Astrocyte of the hippocampus (primary cell): ENCODE results near the gene DNAJC22.
"Not testable (repeated sequence)": the region's sequence is repeated elsewhere in the genome, so short reads cannot be mapped to it uniquely, and the experiment has no call there.

Source experiments
- DNase-seq: peaks from one replicate; pipeline ENCODE4 v3.0.0; 2011; ENCODE audit warnings: low read depth, low spot score

The DNAJC22 gene

DNA sequence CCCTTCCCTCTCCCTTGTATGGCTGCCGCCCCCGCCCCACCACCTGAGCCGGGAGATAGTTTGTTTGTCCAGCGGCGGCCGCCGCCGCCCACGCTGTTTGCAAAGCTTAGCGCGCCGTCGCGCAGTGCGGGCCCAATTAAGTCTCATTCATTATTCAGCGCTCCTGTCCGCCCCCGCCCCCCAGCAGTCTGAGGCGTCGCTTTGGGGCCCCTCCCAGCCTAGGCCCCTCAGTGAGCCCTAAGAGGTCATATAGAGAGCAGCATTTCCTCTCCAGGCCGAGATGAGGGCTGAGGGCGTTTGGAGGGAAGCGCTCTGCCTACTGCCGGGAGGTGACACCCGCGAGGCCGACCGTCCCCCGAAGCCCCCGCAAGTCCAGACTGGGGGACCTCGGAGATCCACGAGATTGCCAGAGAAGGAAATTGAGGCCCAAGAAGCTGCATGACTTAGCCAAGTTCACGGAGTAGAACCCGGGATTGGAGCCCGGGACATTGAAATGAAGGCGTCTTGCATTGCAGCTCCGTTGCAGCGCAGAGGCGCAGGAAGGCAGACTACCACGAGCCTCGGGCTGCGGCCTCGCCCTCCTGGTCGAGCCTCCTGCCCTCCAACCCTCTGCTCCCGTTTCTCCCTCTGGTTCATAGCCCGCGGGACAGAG lies at the start of gene DNAJC22:
Gene DNAJC22, plus strand, starts transcription at position 230 of the 652 bp plus-strand sequence. CDS start 1,985 bp downstream, outside the sequence.
- DNase-seq, result no peak

GRCh38 chr12:49297695-49298060 lies 49.0 kb upstream of the DNAJC22 start:
- no peak for DNase-seq

DNA sequence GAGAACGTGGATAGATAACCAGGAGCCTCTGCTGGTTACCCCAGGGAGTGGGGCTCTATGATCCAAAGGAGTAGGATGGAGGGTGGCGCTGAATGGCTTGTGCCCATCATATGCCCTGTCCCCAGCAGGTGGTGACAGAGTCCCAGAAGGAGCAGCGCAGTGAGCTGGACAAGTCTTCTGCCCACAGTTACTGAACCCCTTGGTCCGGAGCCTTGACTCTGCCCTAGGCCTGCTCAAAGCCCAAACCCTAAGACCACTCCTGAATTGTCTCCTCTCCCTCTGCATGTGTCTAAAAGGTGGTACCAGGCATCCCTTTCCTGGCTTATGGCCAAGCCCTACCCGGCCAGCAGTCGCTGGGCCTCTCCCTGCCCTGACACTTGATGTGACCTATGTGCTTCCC lies 48.5 kb upstream of the DNAJC22 start:
- DNase-seq, result no peak

DNA sequence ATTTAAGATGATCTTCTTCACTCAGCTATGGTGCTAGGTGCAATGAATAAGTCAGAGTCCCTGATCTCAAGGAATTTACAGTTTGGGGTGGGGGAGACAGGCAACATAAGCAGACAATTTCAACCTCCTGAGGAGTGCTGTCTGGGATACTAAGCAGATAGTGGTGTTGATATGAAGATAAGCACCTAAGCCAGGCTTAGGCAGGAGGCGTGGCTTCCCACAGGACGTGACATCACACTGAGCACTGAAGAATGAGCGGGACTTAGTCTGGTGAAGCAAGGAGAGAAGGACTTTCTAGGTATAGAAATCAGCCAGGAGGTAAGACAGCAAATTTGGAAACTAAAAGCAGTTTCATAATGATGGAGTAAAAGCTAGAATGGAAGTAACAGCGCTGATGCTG lies 44.9 kb upstream of the DNAJC22 start:
- no peak for DNase-seq

GRCh38 chr12:49304161-49304560 lies 42.5 kb upstream of the DNAJC22 start:
- no peak for DNase-seq

DNA sequence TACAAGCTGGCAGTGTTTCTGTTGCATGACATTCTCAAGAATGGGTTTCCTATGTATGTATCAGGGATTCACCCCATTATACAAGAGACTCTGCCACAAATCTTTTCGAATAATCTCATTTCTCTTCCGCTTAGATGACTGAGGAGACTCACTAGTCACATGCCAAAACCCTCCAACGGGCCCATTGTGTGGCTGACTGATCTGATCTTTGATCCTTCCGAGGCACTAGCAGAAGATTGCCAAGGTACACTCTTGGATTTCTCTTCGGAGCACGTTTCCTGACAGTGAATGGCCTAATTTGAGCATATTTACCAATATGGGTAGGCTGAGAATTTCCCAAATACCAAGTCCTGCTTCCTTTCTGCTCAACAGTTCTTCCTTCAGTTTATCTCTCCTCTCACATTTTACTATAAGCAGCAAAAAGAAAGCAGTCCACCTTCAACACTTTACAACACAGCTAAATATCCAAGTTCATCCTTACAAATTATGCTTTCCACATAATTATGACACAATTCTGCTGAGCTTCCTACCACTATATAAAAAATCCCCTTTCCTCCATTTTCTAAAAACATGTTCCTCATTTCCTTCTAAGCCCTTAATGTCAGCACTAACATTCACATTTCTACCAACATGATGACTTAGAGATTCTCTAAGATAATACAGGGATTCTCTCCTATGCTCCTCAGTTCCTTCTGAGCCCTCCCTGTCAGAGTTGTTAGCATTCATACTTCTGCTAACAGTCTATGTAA lies 40.8 kb upstream of the DNAJC22 start:
- no peak for DNase-seq

- no peak for DNase-seq
Measured at GRCh38 chr12:49309386-49309785, 37.3 kb upstream of the DNAJC22 start.

DNA sequence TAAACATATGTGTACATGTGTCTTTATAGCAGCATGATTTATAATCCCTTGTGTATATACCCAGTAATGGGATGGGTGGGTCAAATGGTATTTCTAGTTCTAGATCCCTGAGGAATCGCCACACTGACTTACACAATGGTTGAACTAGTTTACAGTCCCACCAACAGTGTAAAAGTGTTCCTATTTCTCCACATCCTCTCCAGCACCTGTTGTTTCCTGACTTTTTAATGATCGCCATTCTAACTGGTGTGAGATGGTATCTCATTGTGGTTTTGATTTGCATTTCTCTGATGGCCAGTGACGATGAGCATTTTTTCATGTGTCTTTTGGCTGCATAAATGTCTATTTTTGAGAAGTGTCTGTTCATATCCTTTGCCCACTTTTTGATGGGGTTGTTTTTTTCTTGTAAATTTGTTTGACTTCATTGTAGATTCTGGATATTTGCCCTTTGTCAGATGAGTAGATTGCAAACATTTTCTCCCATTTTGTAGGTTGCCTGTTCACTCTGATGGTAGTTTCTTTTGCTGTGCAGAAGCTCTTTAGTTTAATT lies 36.2 kb upstream of the DNAJC22 start:
- not testable (repeated sequence) for DNase-seq

DNA sequence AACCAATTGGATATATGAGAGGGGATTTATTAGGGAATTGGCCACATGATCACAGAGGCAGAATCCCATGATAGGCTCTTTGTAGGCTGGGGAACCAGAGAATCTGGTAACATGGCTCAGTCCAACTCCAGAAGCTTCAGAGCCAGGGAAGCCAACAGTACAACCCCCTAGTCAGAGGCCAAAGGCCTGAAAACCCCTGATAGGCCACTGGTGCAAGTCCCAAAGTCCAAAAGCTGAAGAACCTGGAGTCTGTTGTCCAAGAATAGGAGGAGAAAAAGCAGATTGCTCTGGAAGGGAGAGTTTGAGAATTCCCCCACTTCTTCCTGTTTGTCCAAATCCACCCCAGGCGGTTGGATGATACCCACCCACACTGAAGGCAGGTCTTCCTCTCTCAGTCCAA lies 31.9 kb upstream of the DNAJC22 start:
- DNase-seq, result no peak

GRCh38 chr12:49317118-49317517 lies 29.6 kb upstream of the DNAJC22 start:
- DNase-seq, result not testable (repeated sequence)

DNA sequence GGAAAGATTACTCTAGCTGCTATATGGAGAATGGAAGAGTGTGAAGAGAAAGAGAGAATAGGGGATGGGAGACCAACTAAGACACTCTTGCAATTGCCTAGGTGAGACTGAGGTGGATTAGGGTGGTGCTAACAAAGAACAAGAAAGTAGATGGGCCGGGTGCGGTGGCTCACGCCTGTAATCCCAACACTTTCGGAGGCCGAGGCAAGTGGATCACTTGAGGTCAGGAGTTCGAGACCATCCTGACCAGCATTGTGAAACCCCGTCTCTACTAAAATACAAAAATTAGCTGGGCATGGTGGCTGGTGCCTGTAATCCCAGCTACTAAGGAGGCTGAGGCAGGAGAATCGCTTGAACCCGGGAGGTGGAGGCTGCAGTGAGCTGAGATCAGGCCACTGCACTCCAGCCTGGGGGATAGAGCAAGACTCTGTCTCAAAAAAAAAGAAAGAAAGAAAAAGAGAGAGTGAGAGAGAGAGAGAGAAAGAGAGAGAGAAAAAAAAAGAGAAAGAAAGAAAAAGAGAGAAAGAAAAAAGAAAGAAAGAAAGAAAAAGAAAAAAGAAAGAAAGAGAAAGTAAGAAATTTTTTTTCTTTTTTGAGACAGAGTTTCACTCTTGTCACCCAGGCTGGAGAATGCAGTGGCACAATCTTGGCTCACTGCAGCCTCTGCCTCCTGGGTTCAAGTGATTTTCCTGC lies 26.1 kb upstream of the DNAJC22 start:
- not testable (repeated sequence) for DNase-seq

- DNase-seq, result no peak
Measured at GRCh38 chr12:49322367-49322707, 24.4 kb upstream of the DNAJC22 start.

DNA sequence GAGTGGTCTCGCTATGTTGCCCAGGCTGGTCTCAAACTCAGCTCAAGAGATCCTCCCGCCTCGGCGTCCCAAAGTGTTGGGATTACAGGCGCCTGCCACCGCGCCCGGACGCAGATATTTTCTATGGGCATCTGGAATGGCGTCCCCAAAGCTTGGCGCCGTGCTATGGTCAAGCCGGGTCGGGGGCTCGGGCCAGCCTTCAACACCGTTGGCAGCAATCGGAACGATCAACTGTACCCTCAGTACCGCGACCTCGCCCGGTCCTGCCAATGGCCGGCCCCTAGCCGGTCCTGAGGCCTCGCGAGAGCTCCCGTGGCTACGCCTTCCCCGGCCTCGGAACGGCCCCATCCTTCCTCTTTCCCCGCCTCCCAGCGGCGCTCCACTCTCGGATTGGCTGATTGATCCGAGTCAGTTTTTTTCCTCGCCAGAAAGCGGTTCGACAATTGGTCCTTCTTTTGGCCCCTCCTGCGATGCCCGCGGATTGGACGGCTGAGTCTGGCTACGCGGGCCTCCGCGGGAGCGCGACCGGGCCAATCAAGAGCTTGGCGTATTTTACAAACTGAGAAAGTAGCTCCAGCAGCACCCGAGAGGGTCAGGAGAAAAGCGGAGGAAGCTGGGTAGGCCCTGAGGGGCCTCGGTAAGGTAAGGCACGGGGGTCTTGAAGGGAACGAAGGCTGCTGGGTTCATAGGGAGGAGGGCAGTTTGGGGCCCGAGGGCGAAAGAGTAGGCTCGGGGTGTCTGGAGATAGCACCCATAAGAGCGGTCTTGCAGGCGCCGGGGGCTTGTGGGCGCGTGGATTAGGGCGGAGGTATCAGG lies 23.8 kb upstream of the DNAJC22 start, which contains the start of gene TROAP:
Gene TROAP, plus strand, starts transcription at position 548 of the 816 bp plus-strand sequence. CDS start 354 bp downstream, outside the sequence.
- peak; percentile 99 for DNase-seq

DNA sequence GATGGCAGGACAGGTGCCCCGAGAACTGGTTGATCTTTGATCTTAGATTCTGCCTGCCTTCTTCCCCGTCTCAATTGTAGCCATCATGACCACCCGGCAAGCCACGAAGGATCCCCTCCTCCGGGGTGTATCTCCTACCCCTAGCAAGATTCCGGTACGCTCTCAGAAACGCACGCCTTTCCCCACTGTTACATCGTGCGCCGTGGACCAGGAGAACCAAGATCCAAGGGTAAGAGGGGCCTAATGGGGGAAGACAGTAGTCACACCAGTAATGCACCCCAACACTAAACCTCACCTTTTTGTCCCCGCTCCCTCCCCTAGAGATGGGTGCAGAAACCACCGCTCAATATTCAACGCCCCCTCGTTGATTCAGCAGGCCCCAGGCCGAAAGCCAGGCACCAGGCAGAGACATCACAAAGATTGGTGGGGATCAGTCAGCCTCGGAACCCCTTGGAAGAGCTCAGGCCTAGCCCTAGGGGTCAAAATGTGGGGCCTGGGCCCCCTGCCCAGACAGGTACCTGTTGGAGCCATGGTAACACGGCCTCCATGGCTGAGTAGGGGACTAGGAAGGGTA lies 23.1 kb upstream of the DNAJC22 start:
- DNase-seq, result no peak

DNA sequence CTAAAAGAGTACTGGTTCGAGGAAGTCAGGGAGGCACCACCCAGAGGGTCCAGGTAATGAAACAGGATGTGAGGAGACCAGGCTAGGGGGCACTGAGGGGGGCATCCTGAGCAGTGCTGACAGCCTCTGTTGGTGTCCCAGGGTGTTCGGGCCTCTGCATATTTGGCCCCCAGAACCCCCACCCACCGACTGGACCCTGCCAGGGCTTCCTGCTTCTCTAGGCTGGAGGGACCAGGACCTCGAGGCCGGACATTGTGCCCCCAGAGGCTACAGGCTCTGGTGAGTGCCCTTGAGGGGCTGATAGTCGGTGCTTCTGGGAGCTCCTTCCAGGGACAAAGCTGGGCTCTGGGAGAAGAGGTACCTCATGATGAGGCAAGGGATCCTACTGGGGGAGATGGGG lies 21.1 kb upstream of the DNAJC22 start:
- no peak for DNase-seq

- DNase-seq, result no peak
Measured at GRCh38 chr12:49327368-49327767, 19.3 kb upstream of the DNAJC22 start.

GRCh38 chr12:49327887-49328286 lies 18.8 kb upstream of the DNAJC22 start:
- no peak for DNase-seq

DNA sequence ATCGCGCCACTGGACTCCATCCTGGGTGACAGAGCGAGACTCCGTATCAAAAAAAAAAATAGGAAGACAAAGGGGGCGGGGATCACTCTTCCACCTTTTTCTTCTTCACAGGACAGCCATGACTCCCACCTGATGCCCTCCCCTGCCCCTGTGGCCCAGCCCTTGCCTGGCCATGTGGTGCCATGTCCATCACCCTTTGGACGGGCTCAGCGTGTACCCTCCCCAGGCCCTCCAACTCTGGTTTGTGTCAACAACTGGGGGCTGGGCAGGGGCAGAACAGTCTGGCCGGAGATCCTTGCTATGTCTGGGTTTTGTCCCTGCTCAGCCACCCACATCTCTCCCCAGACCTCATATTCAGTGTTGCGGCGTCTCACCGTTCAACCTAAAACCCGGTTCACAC lies 17.9 kb upstream of the DNAJC22 start:
- DNase-seq, result no peak

DNA sequence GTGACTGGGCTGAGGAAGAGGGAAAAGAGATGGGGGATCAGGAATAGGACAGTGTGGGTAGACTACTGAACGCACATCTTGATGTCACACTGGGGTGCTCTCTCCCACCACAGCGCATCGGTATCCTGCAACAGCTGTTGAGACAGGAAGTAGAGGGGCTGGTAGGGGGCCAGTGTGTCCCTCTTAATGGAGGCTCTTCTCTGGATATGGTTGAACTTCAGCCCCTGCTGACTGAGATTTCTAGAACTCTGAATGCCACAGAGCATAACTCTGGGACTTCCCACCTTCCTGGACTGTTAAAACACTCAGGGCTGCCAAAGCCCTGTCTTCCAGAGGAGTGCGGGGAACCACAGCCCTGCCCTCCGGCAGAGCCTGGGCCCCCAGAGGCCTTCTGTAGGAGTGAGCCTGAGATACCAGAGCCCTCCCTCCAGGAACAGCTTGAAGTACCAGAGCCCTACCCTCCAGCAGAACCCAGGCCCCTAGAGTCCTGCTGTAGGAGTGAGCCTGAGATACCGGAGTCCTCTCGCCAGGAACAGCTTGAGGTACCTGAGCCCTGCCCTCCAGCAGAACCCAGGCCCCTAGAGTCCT lies 16.6 kb upstream of the DNAJC22 start:
- DNase-seq, result no peak

GRCh38 chr12:49330631-49331379 lies 15.9 kb upstream of the DNAJC22 start:
- no peak for DNase-seq
